Small intestine (tissue), 7 donors: ENCODE results near the gene PECR. TPM values are rescaled to one million over a fixed set of nuclear protein-coding genes. Genes with fewer than 3 reads are reported as not detected.

Experiments used
- DNase-seq, 2 donors: peaks; one replicate each; pipeline versions ENCODE4 v3.0.0 to v3.0.0-alpha.2; 2013
- FAIRE-seq: peaks from 2 replicates; lab custom pipeline; 2012; peaks lifted over from hg19 to GRCh38; lab: Jason Lieb, UNC
- H3K27ac ChIP-seq, 3 donors: one replicate each; pipeline ENCODE4 v1.5.1; 2013; ENCODE audit warnings: low read length in 2 of 3, mild to moderate bottlenecking in 2 of 3, control low read depth in 1 of 3, inconsistent platforms in 1 of 3, low read depth in 1 of 3, moderate library complexity in 1 of 3
- H3K27me3 ChIP-seq, 3 donors: one replicate each; pipeline ENCODE4 v1.6.1; 2013; ENCODE audit warnings: low read length in 3 of 3, inconsistent platforms in 1 of 3; ENCODE audit not compliant: control insufficient read depth in 3 of 3, insufficient read depth in 3 of 3
- H3K36me3 ChIP-seq, 3 donors: one replicate each; pipeline ENCODE4 v1.6.1; 2013; ENCODE audit warnings: low read length in 3 of 3, inconsistent platforms in 1 of 3, low read depth in 1 of 3, mild to moderate bottlenecking in 1 of 3, moderate library complexity in 1 of 3; ENCODE audit not compliant: control insufficient read depth in 3 of 3, insufficient read depth in 2 of 3
- H3K4me1 ChIP-seq, 3 donors: one replicate each; pipeline ENCODE4 v1.6.1; 2013; ENCODE audit warnings: low read length in 2 of 3, inconsistent platforms in 1 of 3, low read depth in 1 of 3, mild to moderate bottlenecking in 1 of 3, moderate library complexity in 1 of 3; ENCODE audit not compliant: control insufficient read depth in 3 of 3, insufficient read depth in 2 of 3
- H3K4me3 ChIP-seq, 3 donors: one replicate each; pipeline ENCODE4 v1.5.1; 2013; ENCODE audit warnings: low read length in 3 of 3, control low read depth in 1 of 3, inconsistent platforms in 1 of 3, low read depth in 1 of 3, mild to moderate bottlenecking in 1 of 3, moderate library complexity in 1 of 3
- H3K9me3 ChIP-seq, 2 donors: one replicate each; pipeline ENCODE4 v1.6.1; 2013; ENCODE audit warnings: low read depth in 1 of 2, low read length in 1 of 2; ENCODE audit not compliant: control insufficient read depth in 2 of 2, insufficient read depth in 1 of 2
- WGBS, 3 donors: extraction: QIAGEN DNeasy Blood & Tissue Kit; methylation state at CpG; one replicate each; pipeline ENCODE4 v1.1.7; 2013; 5-methylcytosine and 5-hydroxymethylcytosine counted together
- polyA plus RNA-seq, 4 donors: library from polyadenylated mRNA; stranded (reverse) in 3 of 4; unstranded in 1 of 4; fragments of 200-250 nt in 3 of 4; fragments of 120-200 nt in 1 of 4; gene quantifications; one replicate each; pipeline versions ENCODE4 v1.2.1 to v1.2.3, GENCODE V29; 2013
- donor health status: healthy with polysubstance abuse.
- donor health status: control.
- donor health status: control.
- donor health status: Bipolar disorder and iron deficiency.
- donor health status: healthy.

The PECR gene
- polyA plus RNA-seq, 4 donors: 22.3 to 68.8 (median 41.1) TPM

- Histone ChIP-seq H3K9me3 (no peaks in the 10 kb centered on the region), H3K4me3 (peak overlapping the region; percentile 82 to 96 (median 94)), H3K36me3 (peaks cover 0 to 12% (median 3%) of the 10 kb centered on the region in 3 donors), H3K4me1 (peaks cover 0 to 35% (median 4%) of the 10 kb centered on the region in 3 donors), H3K27ac (peak overlapping the region; percentile 38 to 85 (median 73)), H3K27me3 (no peaks in the 10 kb centered on the region)
- WGBS, 3 donors: 1 to 3% (median 1%) methylated on average over 10 of the region's 10 CpGs
- peak; percentile 33 to 55 for DNase-seq
- no peak for FAIRE-seq
Observed at GRCh38 chr2:216109962-216110614, 28.5 kb upstream of the PECR start.

GRCh38 chr2:216108967-216109921 is 27.6 kb upstream of the PECR start, which contains the start of gene XRCC5:
TSS of gene XRCC5 (plus strand) at chr2:216109348. CDS start at chr2:216109437, 89 bp downstream.
- WGBS, 3 donors: 0% methylated on average over 57 of the region's 57 CpGs
- no peak for FAIRE-seq

GRCh38 chr2:216108310-216108966 is 26.8 kb upstream of the PECR start:
- H3K36me3 ChIP-seq: peaks cover 0 to 7% (median 3%) of the 10 kb centered on the region in 3 donors
- H3K27me3 ChIP-seq: no peaks in the 10 kb centered on the region
- no peak for FAIRE-seq
- H3K4me1 ChIP-seq: peaks cover 0 to 25% (median 4%) of the 10 kb centered on the region in 3 donors
- H3K9me3 ChIP-seq: no peaks in the 10 kb centered on the region
- peak overlapping the region in 1 of 3 donors; percentile 94 for H3K4me3 ChIP-seq
- DNase-seq: peak; percentile 25 to 43
- 27 to 46% (median 43%) methylated on average over 6 of the region's 6 CpGs for WGBS, 3 donors
- H3K27ac ChIP-seq: peak overlapping the region in 1 of 3 donors; percentile 73

More at GRCh38 chr2:216108967-216109921, 27.6 kb upstream of the PECR start, which contains the start of gene XRCC5:
- peaks cover 0 to 10% (median 3%) of the 10 kb centered on the region in 3 donors for H3K36me3 ChIP-seq
- peaks cover 0 to 33% (median 4%) of the 10 kb centered on the region in 3 donors for H3K4me1 ChIP-seq
- no peaks in the 10 kb centered on the region for H3K9me3 ChIP-seq
- DNase-seq: peak; percentile 97 to 99
- peak within 1 kb of the TSS; percentile 73 to 96 (median 85) for H3K27ac ChIP-seq
- peak within 1 kb of the TSS; percentile 82 to 96 (median 94) for H3K4me3 ChIP-seq
- H3K27me3 ChIP-seq: no peaks in the 10 kb centered on the region

GRCh38 chr2:216107760-216108159 is 26.2 kb upstream of the PECR start:
- DNase-seq (peak; percentile 41 to 60), FAIRE-seq (no peak)
- H3K27me3 ChIP-seq: no peaks in the 10 kb centered on the region
- H3K27ac ChIP-seq: peak overlapping the region; percentile 44 to 73 (median 55)
- H3K4me3 ChIP-seq: peak overlapping the region in 2 of 3 donors; percentile 27 to 37
- no peaks in the 10 kb centered on the region for H3K9me3 ChIP-seq
- 32 to 59% (median 49%) methylated on average over 13 of the region's 13 CpGs for WGBS, 3 donors
- peaks cover 0 to 6% (median 3%) of the 10 kb centered on the region in 3 donors for H3K36me3 ChIP-seq
- peaks cover 0 to 23% (median 4%) of the 10 kb centered on the region in 3 donors for H3K4me1 ChIP-seq

- Histone ChIP-seq H3K4me3 (peak overlapping the region in 2 of 3 donors; percentile 27 to 37), H3K9me3 (no peaks in the 10 kb centered on the region), H3K27ac (peak overlapping the region; percentile 44 to 73 (median 55)), H3K36me3 (peaks cover 0 to 6% (median 3%) of the 10 kb centered on the region in 3 donors), H3K4me1 (peaks cover 0 to 20% (median 4%) of the 10 kb centered on the region in 3 donors), H3K27me3 (no peaks in the 10 kb centered on the region)
- no peak for FAIRE-seq
- DNase-seq: peak in 1 of 2 donors; percentile 35
- 65 to 84% (median 82%) methylated on average over 7 to 8 of the region's 8 CpGs for WGBS, 3 donors
Observed at GRCh38 chr2:216107320-216107719, 25.7 kb upstream of the PECR start.

GRCh38 chr2:216104691-216105090 is 23.1 kb upstream of the PECR start:
- no peak for DNase-seq
- Histone ChIP-seq H3K9me3 (no peaks in the 10 kb centered on the region), H3K36me3 (peaks cover 0 to 6% (median 0%) of the 10 kb centered on the region in 3 donors), H3K27ac (no peak overlapping the region), H3K4me3 (no peak overlapping the region), H3K4me1 (peaks cover 0 to 12% (median 2%) of the 10 kb centered on the region in 3 donors), H3K27me3 (no peaks in the 10 kb centered on the region)
- no peak for FAIRE-seq
- whole genome bisulfite sequencing, 3 donors: 74 to 97% (median 93%) methylated on average over 3 of the region's 3 CpGs

GRCh38 chr2:216103213-216103612 is 21.6 kb upstream of the PECR start:
- 44 to 86% (median 48%) methylated on average over 1 of the region's 1 CpG for WGBS, 3 donors
- Histone ChIP-seq H3K4me3 (no peak overlapping the region), H3K27ac (no peak overlapping the region), H3K36me3 (peaks cover 0 to 11% (median 0%) of the 10 kb centered on the region in 3 donors), H3K9me3 (no peaks in the 10 kb centered on the region), H3K27me3 (no peaks in the 10 kb centered on the region), H3K4me1 (peaks cover 0 to 9% (median 0%) of the 10 kb centered on the region in 3 donors)
- no peak for FAIRE-seq
- no peak for DNase-seq
